HG03520 (cell line): ENCODE measurements around the gene GOLGA8B.
"Not testable (repeated sequence)": the region's sequence is repeated elsewhere in the genome, so short reads cannot be mapped to it uniquely, and the experiment has no call there.

Experiments
- ATAC-seq: cut with Tn5 transposase; IDR thresholded peaks from one replicate; pipeline ENCODE4 v1.9.1; 2021; ENCODE audit warnings: mild to moderate bottlenecking, moderate library complexity; ENCODE audit not compliant: unreplicated experiment

Gene GOLGA8B

GRCh38 chr15:34598799-34599585, 15.5 kb upstream of the GOLGA8B start:
- no peak for ATAC-seq

GRCh38 chr15:34597316-34597715, 13.9 kb upstream of the GOLGA8B start:
- no peak for ATAC-seq

GRCh38 chr15:34594361-34594760, 10.9 kb upstream of the GOLGA8B start:
- ATAC-seq = no peak

- ATAC-seq = no peak
Observed at GRCh38 chr15:34591306-34591705, 7.9 kb upstream of the GOLGA8B start.

GRCh38 chr15:34588046-34588674, 4.7 kb upstream of the GOLGA8B start:
- ATAC-seq = peak; percentile 38

DNA sequence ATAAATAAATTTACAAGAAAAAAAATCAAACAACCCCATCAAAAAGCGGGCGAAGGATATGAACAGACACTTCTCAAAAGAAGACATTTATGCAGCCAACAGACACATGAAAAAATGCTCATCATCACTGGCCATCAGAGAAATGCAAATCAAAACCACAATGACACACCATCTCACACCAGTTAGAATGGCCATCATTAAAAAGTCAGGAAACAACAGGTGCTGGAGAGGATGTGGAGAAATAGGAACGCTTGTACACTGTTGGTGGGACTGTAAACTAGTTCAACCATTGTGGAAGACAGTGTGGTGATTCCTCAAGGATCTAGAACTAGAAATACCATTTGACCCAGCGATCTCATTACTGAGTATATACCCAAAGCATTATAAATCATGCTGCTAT, 2.5 kb upstream of the GOLGA8B start:
- ATAC-seq = not testable (repeated sequence)

DNA sequence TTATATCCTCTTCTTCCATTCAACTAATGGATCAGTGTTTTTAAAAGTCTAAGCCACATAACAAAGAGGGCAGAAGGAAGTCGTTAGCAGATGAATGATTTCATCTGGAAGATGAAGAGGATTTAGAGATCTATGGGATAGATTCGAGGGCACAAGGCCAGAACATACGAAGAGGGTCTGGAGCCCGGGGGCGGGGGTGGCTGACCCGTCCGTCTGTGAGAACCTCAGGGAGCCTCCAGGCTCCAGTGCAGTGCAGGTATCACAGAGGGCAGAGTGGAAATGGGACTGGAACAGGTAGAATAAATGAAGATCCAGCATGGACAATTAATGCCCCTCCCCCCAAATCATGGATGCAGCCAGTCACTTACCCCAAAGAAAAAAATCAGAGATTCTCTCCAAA, 1.5 kb upstream of the GOLGA8B start:
- no peak for ATAC-seq

DNA sequence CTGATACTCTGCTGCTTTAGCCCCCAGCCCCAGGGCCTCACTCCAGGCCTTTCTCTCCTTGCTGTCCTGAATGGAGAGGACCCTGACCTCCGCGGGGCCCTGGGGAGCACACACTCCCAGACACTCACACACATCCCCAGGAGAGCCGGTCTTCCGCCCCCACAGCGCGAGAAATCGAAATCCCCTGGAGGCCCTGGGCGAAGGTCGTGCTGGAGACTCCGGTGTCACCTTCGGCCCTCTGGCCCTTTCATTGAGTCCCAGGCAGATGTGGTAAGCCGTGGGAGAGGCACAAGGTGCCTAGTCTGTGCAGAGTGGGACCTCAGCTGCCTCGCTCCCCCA, 848 bp upstream of the GOLGA8B start:
- ATAC-seq = no peak

DNA sequence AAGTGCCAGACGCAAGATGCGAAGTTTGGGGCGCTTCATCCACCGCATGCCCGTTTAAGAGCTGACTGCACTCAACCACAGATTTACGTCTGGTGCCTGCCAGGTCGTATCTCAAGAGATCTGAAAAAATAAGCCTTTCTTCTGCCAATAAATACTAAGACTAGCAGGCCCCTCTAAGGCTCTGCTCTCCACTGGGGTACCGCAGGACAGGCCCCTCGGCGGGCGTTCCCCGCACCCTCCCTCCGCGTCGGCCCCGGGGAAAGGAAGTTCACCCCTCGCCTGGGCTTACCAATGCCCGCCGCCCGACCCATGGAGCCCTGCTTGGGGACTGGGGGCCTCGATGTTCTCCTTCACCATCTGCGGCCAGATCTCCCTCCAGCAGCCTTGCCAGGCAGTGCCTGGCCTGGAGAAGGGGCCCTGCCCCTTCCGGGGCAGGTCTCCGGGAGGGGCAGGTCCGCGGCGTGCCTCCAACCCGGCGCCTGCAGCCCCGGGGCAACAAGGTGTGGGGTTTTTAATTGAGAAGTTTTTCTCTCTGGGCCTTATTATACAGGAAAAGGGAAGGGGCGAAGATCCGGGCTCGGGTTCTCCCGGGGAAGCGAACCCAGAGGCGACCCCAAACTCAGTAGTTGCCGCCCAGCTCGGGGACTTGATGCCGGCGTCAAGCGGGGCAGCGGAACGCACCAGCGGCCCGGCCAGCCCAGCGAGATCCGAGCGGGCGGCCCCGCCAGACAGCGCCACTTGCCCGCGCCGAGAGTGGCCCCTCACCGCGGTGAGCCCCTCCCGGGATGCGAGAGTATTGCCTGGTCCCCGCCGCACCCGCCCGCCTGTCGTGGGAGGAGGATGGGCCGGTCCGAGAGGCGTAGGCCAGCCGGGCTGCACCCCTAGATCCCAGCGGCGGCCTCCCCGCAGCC, 735 bp downstream of the GOLGA8B start:
- peak; percentile 17 for ATAC-seq

DNA sequence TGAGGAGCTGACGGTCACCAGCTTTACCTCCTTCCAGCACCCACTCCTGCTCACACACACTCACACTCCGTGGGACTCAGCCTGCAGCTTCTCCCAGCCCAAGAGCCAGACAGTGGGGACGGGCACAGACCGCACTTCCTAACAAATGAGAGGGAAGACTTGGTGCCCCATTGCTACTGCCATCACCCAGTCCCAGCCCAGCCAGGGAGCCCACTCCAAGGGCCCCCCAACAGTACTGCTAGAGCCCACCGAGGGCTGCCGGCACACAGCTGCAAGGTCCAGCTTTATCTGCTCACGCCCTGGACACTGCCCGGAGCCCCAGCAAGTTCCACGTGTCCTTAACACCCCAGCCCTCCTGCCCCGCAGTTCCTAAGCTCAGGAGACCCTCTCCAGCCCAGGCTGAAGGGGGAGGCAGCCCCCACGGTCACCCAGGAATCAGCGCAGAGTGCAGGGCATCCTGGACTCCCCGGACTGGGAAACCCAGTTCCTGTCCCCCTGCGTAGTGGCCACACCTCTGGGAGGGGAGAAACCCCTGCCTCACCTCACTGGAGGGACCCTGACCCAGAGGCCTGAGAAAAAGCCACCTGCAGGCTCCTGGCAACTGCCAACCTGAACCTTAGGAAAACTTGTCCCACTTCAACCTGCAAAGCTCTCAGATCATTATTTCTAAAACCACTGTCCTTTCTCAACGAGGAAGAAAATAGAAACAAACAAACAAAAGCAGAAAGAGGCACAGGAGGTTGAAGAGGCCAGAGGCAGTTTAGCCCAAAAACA, 1.6 kb downstream of the GOLGA8B start:
- ATAC-seq = not testable (repeated sequence)

DNA sequence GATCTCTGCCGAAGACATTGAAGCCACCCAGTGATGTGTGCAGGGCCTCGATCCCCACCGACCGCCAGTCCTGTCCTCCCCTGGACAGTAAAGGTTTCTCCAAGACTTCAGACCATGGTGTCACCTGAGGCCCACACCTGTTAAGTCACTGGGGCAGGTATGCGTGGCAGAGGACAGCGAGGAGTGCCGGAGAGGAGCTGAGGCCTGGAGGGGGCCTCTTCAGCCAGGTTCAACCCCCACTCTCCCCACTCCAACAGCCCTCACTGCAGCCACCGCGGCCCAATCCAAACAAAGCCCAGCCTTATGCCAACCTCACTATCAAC, 2.4 kb downstream of the GOLGA8B start:
- no peak for ATAC-seq

DNA sequence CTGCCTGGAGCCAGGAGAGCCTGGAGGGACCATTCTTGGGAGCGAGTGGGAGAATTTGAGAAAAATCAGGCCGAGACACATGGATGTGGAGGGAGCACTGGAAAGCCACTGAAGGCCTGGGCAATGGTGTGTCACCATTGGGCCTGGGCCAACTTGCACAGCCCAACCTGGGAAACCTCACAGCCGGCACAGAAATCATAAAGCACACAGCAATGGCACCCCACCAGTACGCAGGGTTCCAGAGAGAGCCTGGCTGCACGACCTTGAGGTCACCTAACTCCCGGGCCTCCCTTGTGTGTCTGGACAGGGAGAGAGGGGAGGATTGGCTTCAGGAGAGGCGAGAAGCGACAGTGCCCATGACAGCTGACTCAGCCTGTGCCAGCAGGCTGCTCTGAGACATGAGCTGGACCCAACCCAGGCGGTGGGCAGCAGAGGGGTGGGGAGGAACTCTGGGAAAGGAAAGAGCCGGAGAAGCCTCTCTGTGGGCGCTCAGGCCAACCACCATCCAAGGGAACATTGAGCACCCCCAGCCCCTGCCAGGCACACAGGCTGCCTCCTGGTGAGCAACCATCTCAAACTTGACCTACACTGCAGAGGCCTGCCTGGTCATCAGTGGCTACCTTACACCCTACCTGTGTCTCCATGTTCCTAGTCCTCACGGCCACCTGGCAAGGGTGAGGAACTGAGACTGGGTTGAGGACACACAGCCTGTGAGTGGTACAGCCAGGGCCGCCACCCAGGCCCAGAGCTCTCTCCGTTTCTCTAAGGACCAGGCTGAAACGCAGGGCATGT, 3.0 kb downstream of the GOLGA8B start:
- ATAC-seq = not testable (repeated sequence)

DNA sequence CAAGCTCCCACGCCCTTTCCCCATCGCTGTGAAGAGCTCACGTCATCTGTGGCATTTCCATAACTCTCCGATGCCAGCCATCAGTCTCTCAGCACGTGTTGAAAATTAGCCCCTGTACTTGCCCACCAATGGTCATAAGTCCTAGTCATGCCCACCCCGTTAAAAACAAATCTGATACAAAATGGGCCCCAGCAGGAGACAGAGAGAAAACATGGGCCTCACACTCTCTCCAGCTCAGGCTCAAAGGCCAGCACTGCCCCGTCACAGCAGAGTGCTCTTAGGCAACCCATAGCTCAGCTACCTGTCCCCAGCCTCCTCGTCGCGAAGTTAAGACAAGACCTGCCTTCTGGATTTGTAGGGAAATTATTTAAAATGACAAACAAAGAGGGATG, 5.2 kb downstream of the GOLGA8B start:
- ATAC-seq = no peak

DNA sequence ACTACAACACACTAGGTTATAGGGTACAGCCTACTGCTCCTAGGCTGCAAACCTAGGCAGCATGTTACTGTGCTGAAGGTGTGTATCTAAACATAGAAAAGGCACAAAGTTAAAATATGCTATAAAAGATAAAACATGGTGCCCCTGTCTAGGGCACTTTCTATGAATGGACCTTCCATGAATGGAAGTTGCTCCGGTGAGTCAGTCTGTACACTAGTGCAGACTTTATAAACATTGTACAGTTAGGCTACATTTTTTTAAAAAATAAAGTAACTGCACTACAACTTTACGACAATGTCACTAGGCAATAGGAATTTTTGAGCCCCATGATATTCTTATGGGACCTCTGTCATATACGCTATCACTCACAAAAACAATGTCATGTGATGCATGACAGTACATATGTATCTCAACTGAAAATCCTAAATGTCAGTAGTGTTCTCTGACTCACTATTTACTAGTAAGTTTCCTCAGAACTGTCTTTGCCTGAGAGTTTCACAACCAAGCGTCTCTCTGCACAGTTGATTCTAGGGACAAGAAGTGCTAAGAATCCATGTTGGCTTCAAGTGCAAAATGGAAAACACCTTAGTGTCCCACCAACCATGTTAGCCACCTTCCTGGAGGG, 5.7 kb downstream of the GOLGA8B start:
- not testable (repeated sequence) for ATAC-seq

GRCh38 chr15:34575035-34575434, 8.4 kb downstream of the GOLGA8B start:
- ATAC-seq = not testable (repeated sequence)

DNA sequence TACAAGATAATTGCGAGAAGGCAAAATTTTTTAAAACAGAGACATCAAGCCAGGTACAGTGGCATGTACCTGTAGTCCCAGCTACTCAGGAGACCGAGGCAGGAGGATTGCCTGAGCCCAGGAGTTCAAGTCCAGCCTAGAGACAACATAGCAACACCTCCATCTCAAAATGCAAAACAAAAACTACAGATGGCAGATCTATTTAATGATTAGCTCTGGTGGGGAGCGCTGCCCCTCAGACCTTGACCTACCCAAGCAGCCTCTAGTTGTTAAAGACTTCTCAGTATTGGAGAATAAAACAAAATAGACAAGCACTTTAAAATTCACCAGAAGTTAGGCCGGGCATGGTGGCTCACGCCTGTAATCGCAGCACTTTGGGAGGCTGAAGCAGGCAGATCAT, 10.5 kb downstream of the GOLGA8B start:
- ATAC-seq = not testable (repeated sequence)

DNA sequence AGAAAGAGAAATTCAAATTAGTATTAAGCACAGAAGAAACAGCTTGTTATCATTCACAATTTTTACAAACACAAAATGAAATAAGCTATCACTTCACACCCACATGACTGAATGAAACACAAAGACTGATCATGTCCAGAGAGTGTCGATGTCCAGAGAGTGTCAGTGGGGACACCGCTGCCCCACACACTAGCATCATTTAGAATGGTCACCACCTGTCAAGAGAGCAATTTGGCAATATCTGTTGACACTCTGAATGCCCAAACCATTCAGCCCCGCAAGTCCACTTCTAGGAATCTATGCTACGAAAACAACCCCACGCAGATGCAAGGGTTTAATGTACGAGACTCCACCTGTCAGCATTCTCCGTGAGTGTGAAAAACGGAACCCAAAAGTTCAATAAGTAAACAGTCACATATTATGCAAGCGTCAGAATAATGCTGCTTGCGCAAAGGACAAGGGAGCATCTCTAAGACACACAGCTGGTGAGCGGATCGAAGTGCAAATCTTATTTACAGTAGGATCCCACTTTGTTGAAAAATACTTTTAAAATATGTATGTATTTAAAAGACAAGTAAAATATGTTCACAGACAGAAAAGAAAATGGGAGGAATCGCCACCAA, 11.3 kb downstream of the GOLGA8B start:
- not testable (repeated sequence) for ATAC-seq

DNA sequence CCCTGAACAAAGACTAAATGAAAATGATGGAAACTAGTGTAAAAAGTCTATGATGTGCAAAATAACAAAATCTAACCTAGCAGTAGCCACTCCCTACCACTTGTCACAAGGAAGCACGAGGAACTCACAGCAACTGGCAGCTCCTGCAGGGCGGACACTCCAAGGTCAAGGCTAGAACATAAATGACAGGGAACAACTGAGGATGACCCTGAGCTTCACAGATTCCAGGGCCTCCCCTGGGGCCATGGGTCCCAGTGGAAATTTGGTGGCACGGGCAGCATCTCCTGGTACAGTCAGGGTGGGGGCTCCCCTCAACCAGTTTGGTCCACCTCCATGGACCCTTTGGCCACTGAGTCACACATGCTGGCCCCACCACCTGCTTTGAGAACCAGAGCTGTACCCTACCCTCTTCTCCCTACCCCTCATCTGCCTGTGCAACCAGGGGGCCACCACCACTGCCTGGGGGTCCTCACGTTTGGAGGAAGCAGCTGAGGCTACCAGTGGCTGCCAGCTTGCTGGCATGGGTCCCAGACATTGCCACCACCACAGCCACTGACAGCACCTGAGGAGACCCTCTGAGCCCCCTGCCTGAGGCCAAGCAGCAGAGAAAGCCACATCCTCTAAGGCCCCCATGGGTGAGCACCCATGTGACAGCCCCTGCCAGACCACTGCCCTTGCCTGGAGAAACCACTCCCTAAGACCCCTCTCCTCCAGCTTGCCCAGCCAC, 13.6 kb downstream of the GOLGA8B start:
- ATAC-seq = not testable (repeated sequence)

DNA sequence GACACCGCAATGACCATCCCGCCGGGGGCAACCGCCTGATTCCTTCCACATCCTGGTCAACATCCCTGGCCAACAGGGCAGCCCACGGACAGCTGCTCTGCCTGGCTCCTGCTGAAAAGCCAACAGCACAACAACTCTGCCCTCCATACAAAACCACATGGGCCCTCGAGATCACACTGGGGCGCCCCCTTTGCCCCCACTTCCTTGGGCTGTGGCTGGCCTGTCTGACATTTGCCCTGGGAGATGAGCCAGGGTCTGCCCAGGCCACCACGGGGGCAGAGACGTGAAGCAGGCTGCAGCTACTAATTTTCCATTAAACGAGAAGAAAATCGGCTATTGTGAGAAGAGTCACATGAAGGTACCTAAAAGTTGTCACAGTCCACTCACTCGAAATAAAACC, 16.3 kb downstream of the GOLGA8B start:
- not testable (repeated sequence) for ATAC-seq
